ENCODE results near the gene TMED7.

DNA sequence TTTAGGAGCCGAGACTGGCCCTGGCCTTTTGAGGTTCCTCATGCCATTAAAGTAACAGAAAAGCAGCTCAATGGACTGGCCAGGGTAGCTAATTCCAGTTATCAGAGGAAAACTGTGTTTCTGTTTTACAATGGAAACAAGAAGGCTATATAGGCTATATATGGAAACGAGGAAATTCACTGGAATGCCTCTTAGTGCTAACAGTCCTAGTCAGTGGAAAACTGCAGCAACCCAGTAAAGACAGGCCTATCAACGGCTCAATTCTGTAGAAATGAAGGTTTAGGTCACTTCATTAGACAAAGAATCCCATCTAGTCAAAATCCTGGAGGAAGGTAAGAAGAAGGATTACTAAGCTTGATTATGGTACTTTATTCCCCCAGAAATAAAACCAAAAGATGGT is 20.4 kb downstream of the TMED7 start:
- TF ChIP-seq, protein P1, sequence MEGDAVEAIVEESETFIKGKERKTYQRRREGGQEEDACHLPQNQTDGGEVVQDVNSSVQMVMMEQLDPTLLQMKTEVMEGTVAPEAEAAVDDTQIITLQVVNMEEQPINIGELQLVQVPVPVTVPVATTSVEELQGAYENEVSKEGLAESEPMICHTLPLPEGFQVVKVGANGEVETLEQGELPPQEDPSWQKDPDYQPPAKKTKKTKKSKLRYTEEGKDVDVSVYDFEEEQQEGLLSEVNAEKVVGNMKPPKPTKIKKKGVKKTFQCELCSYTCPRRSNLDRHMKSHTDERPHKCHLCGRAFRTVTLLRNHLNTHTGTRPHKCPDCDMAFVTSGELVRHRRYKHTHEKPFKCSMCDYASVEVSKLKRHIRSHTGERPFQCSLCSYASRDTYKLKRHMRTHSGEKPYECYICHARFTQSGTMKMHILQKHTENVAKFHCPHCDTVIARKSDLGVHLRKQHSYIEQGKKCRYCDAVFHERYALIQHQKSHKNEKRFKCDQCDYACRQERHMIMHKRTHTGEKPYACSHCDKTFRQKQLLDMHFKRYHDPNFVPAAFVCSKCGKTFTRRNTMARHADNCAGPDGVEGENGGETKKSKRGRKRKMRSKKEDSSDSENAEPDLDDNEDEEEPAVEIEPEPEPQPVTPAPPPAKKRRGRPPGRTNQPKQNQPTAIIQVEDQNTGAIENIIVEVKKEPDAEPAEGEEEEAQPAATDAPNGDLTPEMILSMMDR (IDR thresholded peaks at IDR 0.05) = no peak
- TF ChIP-seq EP300 (IDR thresholded peaks at IDR 0.05) = no peak
- no peak for TF ChIP-seq POLR2A (IDR thresholded peaks at IDR 0.05)

Measured in gastroesophageal sphincter (tissue), 3 donors.